SU-DHL-6 (cell line): ENCODE data around the gene KCNB1.

Experiments
- CTCF ChIP-seq: fragments of 200-600 bp; sonication (generic); IDR thresholded peaks from one replicate; pipeline ENCODE4 v1.5.1; 2017; ENCODE audit warnings: antibody characterized with exemption, mild to moderate bottlenecking, low read length, moderate library complexity; ENCODE audit not compliant: insufficient read depth, poor library complexity, severe bottlenecking
- EZH2phosphoT487 ChIP-seq: fragments of 200-600 bp; sonication (generic), shearing (Covaris generic); conservative IDR thresholded peaks from 2 replicates; pipeline ENCODE4 v1.6.1; 2018; ENCODE audit warnings: mild to moderate bottlenecking, antibody characterized with exemption, low read length, moderate library complexity, mixed read lengths

GRCh38 chr20:49469060-49469459, 13.4 kb downstream of the KCNB1 start:
- TF ChIP-seq CTCF = no peak
- TF ChIP-seq EZH2phosphoT487 = no peak
